Stimulated activated CD8-positive, alpha-beta memory T cell treated with anti-CD3 and anti-CD28 coated beads, Interleukin-4, amount 100 ng/mL, for 48 hours (primary cell): ENCODE data around the gene MYRIP.

Experiments used
- DNase-seq: peaks from one replicate; pipeline ENCODE4 v3.0.0-alpha.2; 2020

The MYRIP gene

GRCh38 chr3:40143283-40144090 is 334.1 kb downstream of the MYRIP start:
- no peak for DNase-seq

- no peak for DNase-seq
Observed at GRCh38 chr3:40148827-40149226, 339.4 kb downstream of the MYRIP start.

- DNase-seq: no peak
Observed at GRCh38 chr3:40152482-40153133, 343.2 kb downstream of the MYRIP start.

- DNase-seq: no peak
Observed at GRCh38 chr3:40160933-40161332, 351.5 kb downstream of the MYRIP start.

GRCh38 chr3:40162616-40163015 is 353.2 kb downstream of the MYRIP start:
- no peak for DNase-seq

- DNase-seq: no peak
Observed at GRCh38 chr3:40166997-40167396, 357.6 kb downstream of the MYRIP start.

GRCh38 chr3:40167958-40168357 is 358.5 kb downstream of the MYRIP start:
- no peak for DNase-seq

GRCh38 chr3:40169983-40170382 is 360.6 kb downstream of the MYRIP start:
- no peak for DNase-seq

GRCh38 chr3:40170395-40170794 is 361.0 kb downstream of the MYRIP start:
- no peak for DNase-seq

- no peak for DNase-seq
Observed at GRCh38 chr3:40172560-40172959, 363.2 kb downstream of the MYRIP start.

GRCh38 chr3:40173227-40173721 is 363.9 kb downstream of the MYRIP start:
- DNase-seq: no peak

GRCh38 chr3:40178012-40178594 is 368.7 kb downstream of the MYRIP start:
- DNase-seq: no peak

GRCh38 chr3:40179016-40179415 is 369.6 kb downstream of the MYRIP start:
- DNase-seq: peak; percentile 78

- DNase-seq: no peak
Observed at GRCh38 chr3:40181182-40181581, 371.8 kb downstream of the MYRIP start.

- DNase-seq: no peak
Observed at GRCh38 chr3:40185029-40185695, 375.8 kb downstream of the MYRIP start.

- no peak for DNase-seq
Observed at GRCh38 chr3:40186508-40186907, 377.1 kb downstream of the MYRIP start.

GRCh38 chr3:40187945-40188344 is 378.5 kb downstream of the MYRIP start:
- no peak for DNase-seq

- DNase-seq: no peak
Observed at GRCh38 chr3:40189118-40189517, 379.7 kb downstream of the MYRIP start.

GRCh38 chr3:40190056-40190455 is 380.6 kb downstream of the MYRIP start:
- no peak for DNase-seq

GRCh38 chr3:40191251-40191650 is 381.8 kb downstream of the MYRIP start:
- DNase-seq: no peak

GRCh38 chr3:40191850-40192448 is 382.5 kb downstream of the MYRIP start:
- DNase-seq: peak; percentile 74

GRCh38 chr3:40192628-40193027 is 383.2 kb downstream of the MYRIP start:
- no peak for DNase-seq

- DNase-seq: no peak
Observed at GRCh38 chr3:40196966-40197365, 387.6 kb downstream of the MYRIP start.
